GM19397 (cell line): Measurements from ENCODE around the gene MYO19.

ENCODE experiments used
- ATAC-seq: cut with Tn5 transposase; IDR thresholded peaks from one replicate; pipeline ENCODE4 v1.9.1; 2021; ENCODE audit warnings: mild to moderate bottlenecking, moderate library complexity; ENCODE audit not compliant: unreplicated experiment

The MYO19 gene

DNA sequence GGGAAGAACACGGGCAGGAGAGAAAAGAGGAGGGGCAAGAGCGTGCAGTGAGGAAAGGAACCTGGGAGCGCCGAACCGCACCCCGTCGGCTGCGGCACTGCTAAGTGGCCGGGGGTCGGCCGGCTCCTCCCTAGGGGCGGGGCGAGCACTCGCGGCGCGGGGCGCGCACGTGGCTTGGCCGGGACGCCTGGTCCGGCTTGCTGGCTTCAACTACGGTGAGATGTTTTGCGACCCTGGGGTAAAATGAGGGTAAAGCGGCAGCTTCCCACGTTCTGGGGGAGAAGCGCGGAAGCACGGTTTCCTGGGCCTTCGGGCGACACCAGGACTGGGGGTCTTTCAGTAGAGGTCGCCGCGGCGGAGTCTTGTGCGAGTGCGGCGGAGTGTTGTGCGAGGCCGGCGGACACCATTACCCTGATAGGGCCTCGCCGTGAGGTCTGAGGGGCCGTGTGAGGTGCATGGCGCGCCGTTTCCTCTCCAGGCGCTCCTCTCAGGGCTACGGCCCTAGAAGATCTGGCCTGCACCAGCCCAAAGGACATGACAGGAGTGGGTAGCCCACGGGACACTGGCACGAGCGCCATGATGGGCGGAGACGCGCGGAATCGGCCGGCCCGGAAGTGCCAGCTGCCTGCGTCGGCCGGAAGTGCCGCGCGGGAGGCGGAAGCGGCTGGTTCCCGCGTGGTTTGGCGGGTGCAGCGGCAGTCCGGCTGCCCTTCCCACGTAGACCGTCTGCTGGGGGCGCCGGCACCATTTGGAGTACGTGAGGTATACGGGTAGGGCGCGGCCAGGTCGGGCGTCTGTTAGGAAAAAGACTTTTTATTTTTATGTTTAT, at the start of gene MYO19, which contains the start of gene PIGW:
Gene MYO19 (minus strand): TSS at position 29 of the 829 bp plus-strand sequence. CDS start 2,330 bp downstream, outside the sequence.
Gene PIGW (plus strand): TSS at position 148 of the 829 bp plus-strand sequence. CDS start 2,115 bp downstream, outside the sequence.
- peak; percentile 70 for ATAC-seq

DNA sequence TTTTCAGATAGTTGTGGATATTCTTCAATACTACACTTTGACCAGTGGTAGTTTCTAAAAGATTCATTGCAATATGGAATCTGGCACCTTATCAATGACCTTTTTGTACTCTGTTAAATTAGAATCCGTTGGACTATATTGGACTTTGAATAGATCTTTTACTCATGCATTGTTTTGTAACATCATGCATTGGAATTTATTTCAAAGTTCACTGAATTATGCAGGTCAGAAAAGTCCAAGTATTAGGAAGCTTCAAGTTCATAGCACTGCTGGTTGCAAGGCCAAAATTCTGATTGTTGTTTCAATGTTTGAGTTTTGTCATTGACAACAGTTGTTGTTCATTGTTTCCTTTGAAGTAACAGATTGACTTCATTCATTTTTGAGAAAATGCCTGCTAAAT, 49.1 kb upstream of the MYO19 start:
- no peak for ATAC-seq

GRCh38 chr17:36578671-36579070, 44.0 kb upstream of the MYO19 start:
- ATAC-seq: no peak

DNA sequence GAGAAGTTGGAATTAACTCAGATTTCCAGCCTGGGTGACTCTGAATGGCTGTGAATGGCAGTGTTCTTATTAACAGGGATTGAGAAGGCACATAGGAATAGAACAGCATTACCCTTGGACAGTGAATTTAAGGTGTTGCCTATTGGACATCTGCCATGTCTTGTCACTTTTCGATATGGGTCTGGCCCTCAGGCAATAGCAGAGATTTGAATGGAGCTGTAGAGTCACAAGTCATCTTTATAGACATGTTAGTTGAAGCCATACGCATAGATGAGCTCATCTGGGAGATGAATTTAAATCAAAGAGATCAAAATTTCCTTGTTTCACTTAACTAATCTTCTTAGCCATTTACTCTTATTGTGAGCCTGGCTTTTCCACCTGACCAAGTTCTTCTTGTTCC, 42.1 kb upstream of the MYO19 start:
- no peak for ATAC-seq

DNA sequence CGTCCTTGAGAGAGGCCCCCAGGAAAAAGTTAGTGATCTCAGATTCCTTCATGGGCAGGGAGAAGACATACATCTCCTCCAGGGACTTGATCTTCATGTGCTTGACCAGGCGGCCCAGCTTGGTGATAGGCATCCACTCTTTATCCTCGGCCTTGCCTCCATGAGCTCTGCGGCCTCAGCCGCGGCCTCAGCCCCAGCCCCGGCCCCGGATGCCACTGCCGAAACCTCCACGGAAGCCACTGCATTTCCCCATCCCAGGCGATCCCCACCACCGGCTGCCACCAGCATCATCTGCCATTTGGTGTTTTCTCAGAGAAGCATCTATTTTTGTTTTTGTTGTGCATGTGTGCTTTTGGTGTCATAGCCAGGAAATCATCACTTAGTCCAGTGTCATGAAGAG, 40.4 kb upstream of the MYO19 start:
- no peak for ATAC-seq

GRCh38 chr17:36566081-36566480, 31.4 kb upstream of the MYO19 start:
- no peak for ATAC-seq

DNA sequence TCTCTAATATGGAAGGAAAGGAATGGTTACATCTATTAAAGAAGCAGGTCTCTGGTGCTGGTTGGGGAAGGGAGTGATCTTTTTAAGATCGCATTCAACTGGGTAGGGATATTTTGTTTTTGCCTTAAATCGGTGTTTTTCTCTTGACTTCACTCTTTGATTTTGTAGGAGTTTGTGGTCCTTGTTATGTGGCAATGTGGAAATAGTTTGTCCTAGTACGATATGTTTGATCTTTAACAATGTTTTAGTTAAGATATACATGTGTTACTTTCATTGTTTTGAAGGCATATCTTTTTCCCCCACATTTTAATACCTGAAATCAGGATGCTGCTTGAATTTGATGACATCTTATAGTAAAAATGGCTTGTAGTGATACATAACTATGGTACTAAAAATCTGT, 18.8 kb upstream of the MYO19 start:
- no peak for ATAC-seq

DNA sequence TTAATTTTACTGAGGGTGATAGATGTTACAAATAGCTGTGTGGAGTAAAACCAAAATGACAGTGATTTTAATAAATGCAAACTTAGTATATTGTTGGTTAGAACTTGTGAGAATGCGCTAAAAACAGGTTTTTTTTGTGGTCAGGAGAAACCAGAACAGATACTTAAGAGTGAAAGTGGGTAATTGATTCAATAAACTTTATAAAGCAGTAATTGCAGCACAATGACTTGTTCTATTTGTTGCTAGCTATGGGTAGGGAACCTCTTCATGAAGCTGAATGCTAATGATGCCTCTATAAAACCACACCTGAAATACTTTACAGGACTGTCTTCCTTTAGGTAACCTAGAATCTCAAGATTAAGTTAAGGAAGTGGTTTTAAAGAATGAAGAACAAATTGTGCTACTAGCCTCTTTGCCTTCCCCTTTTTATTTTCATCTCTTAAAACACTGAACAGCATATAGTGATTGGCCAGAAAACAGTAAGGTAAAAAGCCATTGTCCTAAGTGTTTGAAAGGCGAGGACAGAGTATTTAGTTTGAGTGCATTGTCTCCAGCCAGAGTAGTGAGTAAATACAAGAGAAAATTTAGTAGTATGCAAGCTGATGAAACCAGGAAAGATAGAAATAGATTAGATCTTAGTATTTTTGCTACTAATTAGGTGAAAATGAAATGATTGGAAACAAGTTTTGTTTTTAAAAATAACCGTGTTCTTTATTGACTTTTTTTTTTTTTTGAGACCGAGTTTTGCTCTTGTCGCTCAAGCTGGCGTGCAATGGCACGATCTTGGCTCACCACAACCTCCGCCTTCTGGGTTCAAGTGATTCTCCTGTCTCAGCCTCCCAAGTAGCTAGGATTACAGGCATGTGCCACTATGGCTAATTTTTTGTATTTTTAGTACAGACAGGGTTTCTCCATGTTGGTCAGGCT, 16.1 kb upstream of the MYO19 start:
- ATAC-seq: no peak

- no peak for ATAC-seq
Observed at GRCh38 chr17:36547776-36548175, 13.1 kb upstream of the MYO19 start.

DNA sequence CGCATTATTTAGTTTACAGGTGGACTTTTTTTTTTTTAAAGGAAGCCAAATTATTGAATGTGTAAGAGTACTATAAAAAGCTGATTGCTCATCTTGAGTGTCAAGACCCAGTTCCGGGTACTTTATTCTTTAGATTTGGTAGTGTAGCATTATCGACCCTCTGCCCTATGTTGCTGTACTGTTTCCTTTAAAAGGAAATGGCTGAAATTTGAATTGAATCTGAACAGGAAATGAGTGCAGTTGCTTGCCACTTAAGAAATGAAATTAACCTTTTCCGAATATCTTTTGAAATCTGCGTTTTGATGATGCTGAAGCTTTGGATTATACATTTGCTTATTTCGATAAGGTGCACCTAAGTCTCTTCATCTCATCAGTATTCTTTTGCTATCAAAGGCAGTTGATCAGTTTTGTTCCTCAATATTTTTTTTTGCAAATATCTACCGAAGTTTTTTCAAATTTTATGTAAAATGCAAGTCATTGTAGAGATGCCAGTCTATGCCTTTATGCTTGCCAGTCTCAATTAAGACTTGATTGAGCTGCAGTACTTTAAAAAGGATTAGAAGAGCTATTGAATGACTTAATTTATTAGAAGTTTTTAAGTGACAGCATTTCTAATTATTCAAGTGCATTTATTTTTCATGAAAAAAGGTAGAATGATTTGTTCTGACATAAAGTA, 11.9 kb upstream of the MYO19 start:
- ATAC-seq: no peak

DNA sequence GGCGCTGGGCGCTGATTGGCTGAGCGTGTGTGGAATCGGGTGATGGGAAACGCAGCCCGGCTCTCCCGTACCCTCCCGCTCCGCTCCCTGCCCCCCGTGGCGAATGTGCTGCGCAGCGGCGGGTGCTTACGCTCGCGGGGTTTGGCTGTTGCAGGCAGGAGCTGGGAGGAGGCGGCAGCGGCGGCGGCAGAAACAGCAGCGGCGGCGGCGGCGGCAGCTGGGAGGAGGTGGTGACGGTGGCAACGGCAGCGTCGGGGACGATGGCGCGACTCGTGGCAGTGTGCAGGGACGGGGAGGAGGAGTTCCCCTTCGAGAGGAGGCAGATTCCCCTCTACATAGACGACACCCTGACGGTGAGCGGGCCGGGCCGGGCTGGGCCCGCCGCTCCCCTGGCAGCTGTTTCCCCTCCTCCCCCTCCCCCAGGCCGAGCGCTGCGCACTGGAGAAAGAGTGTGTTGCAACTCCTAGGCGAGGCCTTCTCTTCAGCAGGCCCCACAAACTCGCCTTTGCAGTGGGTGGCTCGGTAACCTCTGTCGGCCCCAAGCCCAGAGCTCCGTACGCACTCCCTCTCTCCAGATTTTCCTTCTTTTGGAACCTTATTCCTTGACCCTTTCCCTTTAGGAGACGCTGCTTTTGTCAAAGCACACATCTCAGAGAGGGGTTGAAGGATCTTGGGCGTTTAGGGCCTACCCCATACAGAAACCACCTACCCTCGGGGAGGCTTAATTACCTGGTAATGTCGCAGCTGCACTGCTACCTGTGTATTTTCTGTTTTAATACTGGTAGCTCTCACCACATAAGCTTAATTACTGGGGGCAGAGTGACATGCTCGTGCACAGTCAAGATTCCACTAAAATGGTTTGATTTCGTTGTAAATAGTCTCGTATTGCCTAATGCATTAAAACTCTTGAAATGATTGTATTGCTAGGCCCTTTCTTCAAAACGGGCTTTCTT, 11.1 kb upstream of the MYO19 start:
- peak; percentile 61 for ATAC-seq

DNA sequence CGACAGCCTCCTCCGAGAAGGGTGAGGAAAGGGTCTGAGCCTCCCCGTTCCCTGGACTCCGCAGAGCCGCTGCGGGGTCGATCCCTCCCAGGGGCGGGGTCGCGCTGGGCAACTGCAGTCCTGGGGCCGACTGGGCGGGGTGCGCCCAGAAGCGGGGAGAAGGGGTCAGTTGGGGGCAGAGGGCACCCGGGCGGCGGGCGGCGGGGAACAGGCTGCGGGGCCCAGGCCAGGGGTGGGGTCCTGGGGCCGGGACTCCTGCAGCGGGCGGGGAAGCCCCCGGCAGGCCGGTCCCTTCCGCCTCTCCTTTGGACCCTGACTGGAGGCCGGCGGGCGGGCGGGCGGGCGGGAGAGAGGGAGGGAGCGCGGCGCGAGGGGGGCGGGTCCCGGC, 10.4 kb upstream of the MYO19 start:
- peak; percentile 41 for ATAC-seq

GRCh38 chr17:36544307-36545076, 9.8 kb upstream of the MYO19 start, which contains the start of gene GGNBP2:
TSS of gene GGNBP2 (plus strand) at chr17:36544919. CDS start at chr17:36545725, 806 bp downstream.
- peak; percentile 59 for ATAC-seq

- peak; percentile 1 for ATAC-seq
Observed at GRCh38 chr17:36544044-36544306, 9.3 kb upstream of the MYO19 start.

GRCh38 chr17:36542755-36543154, 8.1 kb upstream of the MYO19 start:
- no peak for ATAC-seq

DNA sequence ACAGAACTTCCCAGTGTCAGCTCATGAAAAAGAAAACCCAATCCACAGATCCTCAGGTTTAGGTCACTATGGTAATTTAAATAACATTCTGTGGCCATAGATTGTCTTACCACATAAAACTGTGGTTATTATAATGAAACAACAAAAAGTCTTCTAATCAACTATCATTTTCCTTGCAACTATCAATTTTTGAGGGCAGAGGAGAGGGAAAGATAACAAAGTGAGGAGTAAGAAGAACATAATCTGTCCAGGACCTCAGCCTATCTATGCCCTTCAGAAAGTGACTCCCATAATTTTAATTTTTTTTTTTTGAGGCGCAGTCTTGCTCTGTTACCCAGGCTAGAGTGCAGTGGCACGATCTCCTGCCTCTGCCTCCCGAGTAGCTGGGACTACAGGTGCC, 6.0 kb upstream of the MYO19 start:
- ATAC-seq: no peak

DNA sequence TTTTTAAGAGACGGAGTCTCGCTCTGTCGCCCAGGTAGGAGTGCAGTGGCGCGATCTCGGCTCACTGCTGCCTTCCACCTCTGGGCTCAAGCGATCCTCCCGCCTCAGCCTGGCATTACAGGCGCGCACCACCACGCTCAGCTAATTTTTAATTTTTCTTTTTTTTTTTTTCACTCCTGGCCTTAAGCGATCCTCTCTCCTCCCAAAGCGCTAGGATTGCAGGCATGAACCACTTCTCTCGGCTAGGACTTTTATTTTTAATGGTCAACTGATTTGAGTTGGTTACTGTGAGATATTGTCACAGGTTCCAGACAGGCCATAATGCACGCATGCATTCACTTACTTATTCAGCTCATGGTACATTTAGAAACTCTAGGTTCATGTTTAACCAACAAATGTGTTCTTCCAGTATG, 1.0 kb upstream of the MYO19 start:
- ATAC-seq: no peak

- peak; percentile 24 for ATAC-seq
Observed at GRCh38 chr17:36533935-36534839, 481 bp downstream of the MYO19 start.
